Loucy (cell line): ENCODE measurements around the gene DGKQ.

Source experiments
- CTCF ChIP-seq: fragments of 200-600 bp; sonication (generic); conservative IDR thresholded peaks from 2 replicates; pipeline ENCODE4 v1.5.1; 2014; ENCODE audit warnings: mild to moderate bottlenecking, antibody characterized with exemption, low read length
- EZH2phosphoT487 ChIP-seq: fragments of 200-600 bp; IDR thresholded peaks from 2 replicates; pipeline ENCODE4 v1.6.1; 2018; ENCODE audit warnings: antibody characterized with exemption, mild to moderate bottlenecking, moderate library complexity, borderline replicate concordance

GRCh38 chr4:996997-997374, 23.6 kb upstream of the DGKQ start:
- TF ChIP-seq CTCF (no peak), EZH2phosphoT487 (no peak)
